B cell (primary cell): ENCODE measurements around the gene HS1BP3. TPM values are rescaled to one million over a fixed set of nuclear protein-coding genes. Genes with fewer than 3 reads are reported as not detected.

Experiments
- ATAC-seq: fragments of 200-7000 bp; cut with Tn5 transposase; one replicate; pipeline ENCODE4 v1.10.0; 2021; ENCODE audit warnings: low read depth, mild to moderate bottlenecking, moderate number of reproducible peaks, moderate library complexity
- CTCF ChIA-PET: fragments of 350-600 bp; sonication (Branson Sonifier 250); formaldehyde crosslinking; loops from one replicate; lab custom pipeline; 2021; ENCODE audit warnings: antibody characterized with exemption, inconsistent platforms; lab: Charles Lee
- POLR2A ChIA-PET: fragments of 350-600 bp; sonication (Branson Sonifier 250); formaldehyde crosslinking; loops from one replicate; lab custom pipeline; 2021; ENCODE audit warnings: antibody characterized with exemption; lab: Charles Lee
- DNase-seq: peaks from one replicate; pipeline ENCODE4 v3.0.0; 2013
- H2AFZ ChIP-seq: 2 replicates; pipeline ENCODE4 v1.6.1; 2012; ENCODE audit warnings: mild to moderate bottlenecking, low read depth, low read length; ENCODE audit not compliant: insufficient read depth, poor library complexity, severe bottlenecking
- H3K27ac ChIP-seq, 2 donors: 1 replicate in 1 of 2; 2 replicates in 1 of 2; pipeline ENCODE4 v1.5.1; 2012 to 2013; ENCODE audit warnings: low read length in 2 of 2, mild to moderate bottlenecking in 2 of 2, moderate library complexity in 1 of 2
- H3K27me3 ChIP-seq, 4 experiments: fragments of 200-600 bp in 1 of 4; sonication (generic) in 1 of 4; replicated peaks in 1 of 4; 1 replicate in 2 of 4; 2 replicates in 2 of 4; pipeline versions ENCODE4 v1.6.1 to v1.7.0; 2013 to 2016; ENCODE audit warnings: low read length in 3 of 4, mild to moderate bottlenecking in 2 of 4, mixed read lengths in 1 of 4, moderate library complexity in 1 of 4; ENCODE audit not compliant: insufficient read depth in 4 of 4, control insufficient read depth in 3 of 4; ENCODE audit errors: control extremely low read depth in 1 of 4
- H3K36me3 ChIP-seq, 2 experiments: replicated peaks in 1 of 2; 1 replicate in 1 of 2; 2 replicates in 1 of 2; pipeline versions ENCODE4 v1.6.1 to v1.7.1; 2013; ENCODE audit warnings: low read length in 1 of 2; ENCODE audit not compliant: insufficient read depth in 2 of 2, control insufficient read depth in 1 of 2; ENCODE audit errors: control extremely low read depth in 1 of 2, extremely low read depth in 1 of 2
- H3K4me1 ChIP-seq, 2 donors: fragments of 200-600 bp in 1 of 2; sonication (generic) in 1 of 2; 1 replicate in 1 of 2; 2 replicates in 1 of 2; pipeline versions ENCODE4 v1.5.1 to v1.6.1; 2013 to 2017; ENCODE audit warnings: low read length in 2 of 2; ENCODE audit not compliant: control insufficient read depth in 2 of 2, insufficient read depth in 2 of 2
- H3K4me2 ChIP-seq: replicated peaks from 2 replicates; pipeline ENCODE3; 2012; ENCODE audit warnings: mild to moderate bottlenecking, low read depth, low read length; ENCODE audit not compliant: poor library complexity, severe bottlenecking
- H3K4me3 ChIP-seq, 5 experiments: fragments of 200-600 bp in 1 of 5; sonication (generic) in 1 of 5; 1 replicate in 3 of 5; 2 replicates in 2 of 5; pipeline versions ENCODE4 v1.5.1 to v1.7.0; 2011 to 2016; ENCODE audit warnings: low read length in 4 of 5, mild to moderate bottlenecking in 4 of 5, low read depth in 2 of 5, control low read depth in 1 of 5, moderate library complexity in 1 of 5; ENCODE audit not compliant: insufficient read depth in 1 of 5; ENCODE audit errors: control extremely low read depth in 1 of 5, extremely low read depth in 1 of 5
- H3K79me2 ChIP-seq: fragments of 200-600 bp; sonication (generic); one replicate; pipeline ENCODE4 v1.6.0; 2016; ENCODE audit warnings: low read length; ENCODE audit not compliant: control insufficient read depth, insufficient read depth
- H3K9ac ChIP-seq: fragments of 200-600 bp; sonication (generic); 2 replicates; pipeline ENCODE4 v1.6.1; 2017; ENCODE audit warnings: mild to moderate bottlenecking, low read length, moderate library complexity
- H3K9me3 ChIP-seq, 3 donors: one replicate each; pipeline versions ENCODE4 v1.6.1 to v1.7.1; 2013; ENCODE audit warnings: low read length in 2 of 3; ENCODE audit not compliant: control insufficient read depth in 2 of 3, insufficient read depth in 1 of 3; ENCODE audit errors: control extremely low read depth in 1 of 3
- H4K20me1 ChIP-seq: 2 replicates; pipeline ENCODE4 v1.6.0; 2012; ENCODE audit warnings: mild to moderate bottlenecking, low read length; ENCODE audit not compliant: insufficient read depth, control insufficient read depth, poor library complexity, severe bottlenecking
- H3K27ac Mint-ChIP-seq: one replicate; pipeline ENCODE4 v1.8.0; 2021; ENCODE audit warnings: mixed read lengths
- H3K27me3 Mint-ChIP-seq: one replicate; pipeline ENCODE4 v1.8.0; 2021; ENCODE audit warnings: mixed read lengths
- H3K4me1 Mint-ChIP-seq: one replicate; pipeline ENCODE4 v1.8.0; 2021; ENCODE audit warnings: mixed read lengths
- H3K4me3 Mint-ChIP-seq: one replicate; pipeline ENCODE4 v1.8.0; 2021; ENCODE audit warnings: mixed read lengths
- H3K9me3 Mint-ChIP-seq: one replicate; pipeline ENCODE4 v1.8.0; 2022; ENCODE audit warnings: mixed read lengths; ENCODE audit not compliant: insufficient read depth
- EZH2 ChIP-seq: IDR thresholded peaks from 2 replicates; pipeline ENCODE4 v1.6.1; 2012; ENCODE audit warnings: borderline replicate concordance, low read depth, mild to moderate bottlenecking, moderate library complexity, low read length; ENCODE audit not compliant: insufficient read depth, poor library complexity, severe bottlenecking
- WGBS: methylation state at CpG from one replicate; pipeline ENCODE4 v1.1.5; 2013; ENCODE audit warnings: missing lambda C conversion rate; ENCODE audit not compliant: insufficient coverage; 5-methylcytosine and 5-hydroxymethylcytosine counted together
- intact Hi-C: fragments of 100-400 bp; cut with micrococcal nuclease; formaldehyde crosslinking; loops from one replicate; pipeline ENCODE4 v1.10.0; 2022
- polyA plus RNA-seq: library from polyadenylated mRNA; depleted of rRNA; stranded (reverse); fragments of >200 nt; gene quantifications from 2 replicates; pipeline ENCODE4 v1.2.3, GENCODE V29; 2012
- total RNA-seq, 2 donors: library from RNA; stranded (reverse); fragments of 120-200 nt in 1 of 2; gene quantifications; 1 replicate in 1 of 2; 2 replicates in 1 of 2; pipeline versions ENCODE4 v1.2.3 to v1.2.4, GENCODE V29; 2013 to 2022
- TF ChIP-seq, protein P1 (sequence below): fragments of 200-600 bp; IDR thresholded peaks from one replicate; pipeline ENCODE4 v1.8.0; 2022; ENCODE audit warnings: antibody characterized with exemption, mild to moderate bottlenecking

HS1BP3 gene
- total and polyA plus RNA-seq, 2 donors (not counting 1 experiment from before 2014, with no cell fraction given), result 27.8 to 28.7 TPM

DNA sequence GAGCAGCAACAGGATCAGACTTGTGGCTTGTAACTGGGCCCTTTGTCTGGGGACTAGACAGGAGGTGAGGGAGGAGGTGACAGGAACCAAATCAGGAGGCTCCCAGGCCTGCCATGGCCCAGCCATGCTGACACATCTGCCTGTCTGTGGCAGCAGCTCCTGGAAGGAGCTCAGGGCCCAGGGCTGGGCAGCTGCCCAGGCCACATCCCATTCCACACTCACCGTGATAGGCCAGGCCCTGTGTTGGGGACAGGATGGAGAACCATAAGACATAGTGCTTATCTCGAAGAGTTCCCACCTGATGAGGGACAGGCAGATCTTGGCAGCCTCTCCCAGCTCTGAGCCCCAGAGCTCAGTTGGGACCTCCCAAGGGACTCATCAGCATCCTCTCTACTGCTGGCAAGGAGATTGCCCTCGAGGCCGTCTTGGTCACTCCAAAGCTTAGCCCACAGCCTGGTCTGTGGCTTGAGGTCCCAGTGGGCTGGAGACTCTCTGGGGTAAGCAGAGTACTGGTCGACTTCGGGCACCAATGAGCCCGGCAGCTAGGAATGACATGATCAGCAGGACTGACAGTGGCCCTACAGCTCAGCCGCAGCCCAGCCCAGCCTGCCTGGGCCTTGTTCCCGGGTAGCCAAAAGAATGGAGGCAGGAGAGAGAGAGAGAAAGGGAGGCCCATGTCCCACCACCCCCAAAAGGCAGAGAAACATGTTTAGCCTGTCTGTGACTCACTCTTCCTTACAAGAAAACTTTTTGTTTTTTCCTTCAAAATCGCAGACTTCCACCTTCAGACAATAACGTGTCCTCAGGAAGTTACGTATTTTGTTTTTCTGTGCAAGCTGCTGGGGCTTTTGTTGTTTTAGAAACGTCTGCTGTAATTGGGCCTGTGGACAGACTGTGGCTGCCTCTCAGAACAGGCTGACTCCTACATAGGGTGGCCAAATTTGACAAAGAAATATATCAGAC lies 82.1 kb downstream of the HS1BP3 start:
- H4K20me1 ChIP-seq, result no peaks in the 10 kb centered on the region

DNA sequence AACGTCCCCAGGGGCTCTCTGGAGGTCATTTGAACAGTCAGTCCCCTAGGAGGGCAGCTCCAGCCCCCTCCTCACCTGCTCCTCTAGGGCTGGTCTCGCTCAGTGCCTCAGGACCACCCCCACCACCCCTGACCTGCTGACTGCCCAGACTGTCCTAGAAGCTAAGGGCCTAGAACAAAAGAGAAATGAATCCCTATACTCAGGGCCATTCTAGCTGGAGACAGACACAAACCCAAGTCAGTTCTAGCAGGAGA lies 83.0 kb downstream of the HS1BP3 start:
- ChIA-PET CTCF (no interaction called here), POLR2A (no interaction called here)
- ATAC-seq, result no peak
- H3K4me1 ChIP-seq, result no peaks in the 10 kb centered on the region
- intact Hi-C loops, result no loop called here
- H3K27ac ChIP-seq, result no peak overlapping the region
- no peaks in the 10 kb centered on the region for H3K9me3 ChIP-seq
- DNase-seq, result no peak
- H3K4me2 ChIP-seq, result no peak overlapping the region
- no peak overlapping the region for H3K9ac ChIP-seq
- no peaks in the 10 kb centered on the region for H3K79me2 ChIP-seq
- H2AFZ ChIP-seq, result no peak overlapping the region
- H3K27me3 ChIP-seq, result peaks cover 0 to 11% (median 2%) of the 10 kb centered on the region in 4 experiments
- WGBS, result 75% methylated on average over 2 of the region's 2 CpGs
- peaks cover 3% of the 10 kb centered on the region for H3K27me3 Mint-ChIP-seq
- H3K4me3 Mint-ChIP-seq, result no peak overlapping the region
- H3K27ac Mint-ChIP-seq, result no peak overlapping the region
- H4K20me1 ChIP-seq, result no peaks in the 10 kb centered on the region
- no peak overlapping the region for H3K4me3 ChIP-seq
- no peak for TF ChIP-seq EZH2
- TF ChIP-seq, protein P1, sequence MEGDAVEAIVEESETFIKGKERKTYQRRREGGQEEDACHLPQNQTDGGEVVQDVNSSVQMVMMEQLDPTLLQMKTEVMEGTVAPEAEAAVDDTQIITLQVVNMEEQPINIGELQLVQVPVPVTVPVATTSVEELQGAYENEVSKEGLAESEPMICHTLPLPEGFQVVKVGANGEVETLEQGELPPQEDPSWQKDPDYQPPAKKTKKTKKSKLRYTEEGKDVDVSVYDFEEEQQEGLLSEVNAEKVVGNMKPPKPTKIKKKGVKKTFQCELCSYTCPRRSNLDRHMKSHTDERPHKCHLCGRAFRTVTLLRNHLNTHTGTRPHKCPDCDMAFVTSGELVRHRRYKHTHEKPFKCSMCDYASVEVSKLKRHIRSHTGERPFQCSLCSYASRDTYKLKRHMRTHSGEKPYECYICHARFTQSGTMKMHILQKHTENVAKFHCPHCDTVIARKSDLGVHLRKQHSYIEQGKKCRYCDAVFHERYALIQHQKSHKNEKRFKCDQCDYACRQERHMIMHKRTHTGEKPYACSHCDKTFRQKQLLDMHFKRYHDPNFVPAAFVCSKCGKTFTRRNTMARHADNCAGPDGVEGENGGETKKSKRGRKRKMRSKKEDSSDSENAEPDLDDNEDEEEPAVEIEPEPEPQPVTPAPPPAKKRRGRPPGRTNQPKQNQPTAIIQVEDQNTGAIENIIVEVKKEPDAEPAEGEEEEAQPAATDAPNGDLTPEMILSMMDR, result no peak
- H3K36me3 ChIP-seq, result no peaks in the 10 kb centered on the region
- no peaks in the 10 kb centered on the region for H3K9me3 Mint-ChIP-seq
- H3K4me1 Mint-ChIP-seq, result no peaks in the 10 kb centered on the region

More for the DNA sequence above, 82.1 kb downstream of the HS1BP3 start:
- Mint-ChIP-seq H3K27me3 (peaks cover 3% of the 10 kb centered on the region), H3K4me3 (no peak overlapping the region), H3K27ac (no peak overlapping the region), H3K9me3 (no peaks in the 10 kb centered on the region), H3K4me1 (no peaks in the 10 kb centered on the region)
- H3K36me3 ChIP-seq, result no peaks in the 10 kb centered on the region
- intact Hi-C loops, result no loop called here
- TF ChIP-seq, protein P1, result no peak
- no peak for TF ChIP-seq EZH2
- ChIA-PET POLR2A (no interaction called here), CTCF (no interaction called here)
- no peak overlapping the region for H3K4me2 ChIP-seq
- H3K4me3 ChIP-seq, result no peak overlapping the region
- H3K4me1 ChIP-seq, result no peaks in the 10 kb centered on the region
- H3K27ac ChIP-seq, result no peak overlapping the region
- H3K9ac ChIP-seq, result no peak overlapping the region
- ATAC-seq, result no peak
- no peak overlapping the region for H2AFZ ChIP-seq
- peaks cover 0 to 11% (median 2%) of the 10 kb centered on the region in 4 experiments for H3K27me3 ChIP-seq
- H3K79me2 ChIP-seq, result no peaks in the 10 kb centered on the region
- WGBS, result 74% methylated on average over 8 of the region's 13 CpGs
- DNase-seq, result no peak
- no peaks in the 10 kb centered on the region for H3K9me3 ChIP-seq
